Fibroblast of skin of left biceps (primary cell): Measurements from ENCODE around the gene NCBP1.

Experiments
- DNase-seq, 2 experiments: peaks; one replicate each; pipeline ENCODE4 v3.0.0-alpha.2; 2013; ENCODE audit warnings: low read depth in 2 of 2

The NCBP1 gene

DNA sequence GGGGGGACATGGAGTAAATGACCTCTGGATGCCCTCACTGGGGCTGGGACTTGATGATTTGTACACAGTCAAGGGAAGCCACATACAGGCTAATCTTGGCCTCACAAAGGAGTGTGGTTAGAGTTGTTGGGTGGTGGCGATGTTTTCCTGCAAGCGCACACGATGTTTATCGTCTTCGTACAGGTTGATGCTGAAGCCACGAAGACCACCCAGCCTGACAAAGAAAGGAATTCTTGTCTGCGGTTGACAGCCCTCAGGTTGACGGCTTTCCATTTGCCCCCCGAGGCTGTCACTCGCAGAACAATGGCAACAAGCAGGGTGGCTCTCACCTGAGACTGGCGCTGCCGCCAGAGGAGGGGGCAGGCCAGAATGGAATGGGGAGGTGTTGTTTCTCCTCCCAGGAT, 77.6 kb downstream of the NCBP1 start:
- DNase-seq = no peak

DNA sequence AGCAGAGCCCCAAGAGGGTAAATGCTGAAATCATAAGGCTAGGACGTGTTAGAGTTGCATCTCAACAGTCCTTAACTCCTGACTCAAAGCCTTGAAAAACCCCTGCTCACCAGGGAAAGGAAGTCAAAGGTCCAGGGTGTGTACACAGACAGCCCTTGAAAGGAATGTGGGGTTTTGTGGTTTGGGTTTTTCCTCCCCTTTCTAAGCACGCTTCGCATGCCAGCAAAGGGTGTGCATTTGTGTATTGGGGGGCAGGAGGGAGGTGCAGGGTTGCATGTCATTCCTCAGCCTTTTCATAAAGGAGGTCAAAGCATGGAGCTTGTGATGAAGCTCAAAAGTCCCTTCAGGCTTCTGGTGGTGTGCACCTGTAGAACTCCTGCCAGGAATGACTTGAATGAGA, 80.8 kb downstream of the NCBP1 start:
- no peak for DNase-seq

DNA sequence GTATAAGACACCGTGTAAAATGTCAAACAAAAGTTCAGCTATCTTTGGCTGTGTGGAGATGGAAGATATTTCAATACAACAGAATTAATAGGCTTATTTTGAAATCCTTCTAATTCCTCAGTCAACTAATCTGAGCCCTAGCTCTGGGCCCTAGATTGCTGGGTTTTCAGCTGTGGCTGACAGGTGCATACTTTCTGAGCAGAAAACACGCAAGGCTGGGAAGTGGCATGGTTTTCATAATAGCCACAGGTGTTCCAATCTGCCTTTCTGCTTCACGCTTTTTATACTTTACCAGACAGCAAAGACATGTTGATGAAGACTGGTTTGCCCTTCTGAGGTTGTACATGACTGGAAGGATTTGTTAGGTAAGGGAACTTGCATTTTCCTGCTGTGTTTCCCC, 84.2 kb downstream of the NCBP1 start:
- DNase-seq = no peak

DNA sequence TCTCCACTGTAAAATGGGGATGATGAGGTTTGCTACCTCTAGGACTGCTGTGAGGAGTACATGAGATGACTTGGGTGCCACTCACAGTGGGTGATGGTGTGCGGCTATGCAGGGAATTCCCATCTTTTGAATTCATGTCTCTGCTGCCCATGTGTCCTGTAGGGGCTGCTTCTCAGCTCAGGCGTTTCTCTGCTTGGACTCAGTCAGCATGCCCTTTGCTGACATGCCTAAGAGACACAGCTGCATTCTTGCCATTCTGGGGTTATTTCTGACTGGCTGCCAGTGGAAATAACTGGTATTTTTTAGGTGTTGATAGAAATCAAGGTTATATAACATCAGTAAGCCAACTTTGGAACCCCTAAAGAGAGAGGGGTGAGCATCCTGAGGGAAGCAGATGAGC, 87.8 kb downstream of the NCBP1 start:
- DNase-seq = no peak

DNA sequence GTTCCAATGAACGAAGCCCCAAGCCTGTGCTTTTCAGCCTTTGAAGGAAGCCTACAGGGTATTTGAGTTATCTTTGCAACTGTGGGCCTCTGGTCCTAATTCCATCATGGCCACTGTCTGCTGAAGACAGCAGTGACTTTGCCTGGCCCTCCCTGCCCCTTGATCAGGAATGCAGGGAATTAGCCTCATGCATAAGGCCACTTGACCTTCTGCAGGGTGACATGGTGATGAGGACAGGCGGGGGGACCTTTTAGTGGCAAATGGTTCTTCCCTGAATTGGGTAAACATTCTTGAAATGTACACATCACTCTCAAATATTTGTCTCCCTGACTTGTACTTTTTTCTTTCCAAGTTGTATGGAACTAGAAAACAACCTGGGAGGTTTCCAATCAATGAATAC, 88.7 kb downstream of the NCBP1 start:
- no peak for DNase-seq
